ENCODE results near the gene ODAD2.
"Not testable (repeated sequence)": the region's sequence is repeated elsewhere in the genome, so short reads cannot be mapped to it uniquely, and the experiment has no call there.

ODAD2 gene

GRCh38 chr10:27989357-27989756 is 9.5 kb downstream of the ODAD2 start:
- H3K36me3 Mint-ChIP-seq; DNase-seq (ENCODE audit: low spot score in 2 of 2); H3K27ac Mint-ChIP-seq; H3K4me3 Mint-ChIP-seq; ATAC-seq; H3K4me1 Mint-ChIP-seq; H3K9me3 Mint-ChIP-seq: not testable (repeated sequence)

GRCh38 chr10:27986821-27987220 is 12.1 kb downstream of the ODAD2 start:
- H3K36me3 Mint-ChIP-seq, result no peaks in the 10 kb centered on the region
- no peaks in the 10 kb centered on the region for H3K4me1 Mint-ChIP-seq
- no peak overlapping the region for H3K4me3 Mint-ChIP-seq
- no peaks in the 10 kb centered on the region for H3K9me3 Mint-ChIP-seq
- H3K27ac Mint-ChIP-seq, result no peak overlapping the region
- DNase-seq (ENCODE audit: low spot score in 2 of 2) (no peak), ATAC-seq (no peak)

- H3K4me1 Mint-ChIP-seq, result no peaks in the 10 kb centered on the region
- H3K4me3 Mint-ChIP-seq, result no peak overlapping the region
- no peaks in the 10 kb centered on the region for H3K9me3 Mint-ChIP-seq
- ATAC-seq (peak; percentile 43), DNase-seq (ENCODE audit: low spot score in 2 of 2) (no peak)
- no peak overlapping the region for H3K27ac Mint-ChIP-seq
- H3K36me3 Mint-ChIP-seq, result no peaks in the 10 kb centered on the region
These were observed 15.9 kb downstream of the ODAD2 start for GRCh38 chr10:27982875-27983543.

GRCh38 chr10:27981744-27982143 is 17.1 kb downstream of the ODAD2 start:
- no peak for ATAC-seq
- Mint-ChIP-seq H3K9me3 (no peaks in the 10 kb centered on the region), H3K4me3 (no peak overlapping the region), H3K36me3 (no peaks in the 10 kb centered on the region), H3K4me1 (no peaks in the 10 kb centered on the region), H3K27ac (no peak overlapping the region)
- no peak for DNase-seq (ENCODE audit: low spot score in 2 of 2)

GRCh38 chr10:27970795-27971194 is 28.1 kb downstream of the ODAD2 start:
- H3K4me1 Mint-ChIP-seq; DNase-seq (ENCODE audit: low spot score in 2 of 2); ATAC-seq; H3K4me3 Mint-ChIP-seq; H3K36me3 Mint-ChIP-seq; H3K27ac Mint-ChIP-seq; H3K9me3 Mint-ChIP-seq: not testable (repeated sequence)

GRCh38 chr10:27969931-27970330 is 28.9 kb downstream of the ODAD2 start:
- not testable (repeated sequence) for DNase-seq (ENCODE audit: low spot score in 2 of 2); H3K9me3 Mint-ChIP-seq; H3K4me3 Mint-ChIP-seq; H3K36me3 Mint-ChIP-seq; ATAC-seq; H3K27ac Mint-ChIP-seq; H3K4me1 Mint-ChIP-seq

GRCh38 chr10:27959093-27959715 is 39.7 kb downstream of the ODAD2 start:
- Mint-ChIP-seq H3K4me3 (peak overlapping the region; percentile 30), H3K4me1 (peaks cover 21% of the 10 kb centered on the region), H3K9me3 (no peaks in the 10 kb centered on the region), H3K36me3 (no peaks in the 10 kb centered on the region), H3K27ac (no peak overlapping the region)
- ATAC-seq, result no peak
- DNase-seq (ENCODE audit: low spot score in 2 of 2), result no peak

- ATAC-seq; DNase-seq (ENCODE audit: low spot score in 2 of 2); H3K27ac Mint-ChIP-seq; H3K36me3 Mint-ChIP-seq; H3K9me3 Mint-ChIP-seq: not testable (repeated sequence)
- H3K4me3 Mint-ChIP-seq, result peak overlapping the region; percentile 30
- H3K4me1 Mint-ChIP-seq, result peaks cover 21% of the 10 kb centered on the region
These were observed 40.5 kb downstream of the ODAD2 start for GRCh38 chr10:27958383-27958782.

GRCh38 chr10:27950242-27950564 is 48.7 kb downstream of the ODAD2 start:
- H3K36me3 Mint-ChIP-seq, result no peaks in the 10 kb centered on the region
- H3K4me1 Mint-ChIP-seq, result no peaks in the 10 kb centered on the region
- H3K9me3 Mint-ChIP-seq, result no peaks in the 10 kb centered on the region
- ATAC-seq, result no peak
- H3K27ac Mint-ChIP-seq, result no peak overlapping the region
- no peak for DNase-seq (ENCODE audit: low spot score in 2 of 2)
- H3K4me3 Mint-ChIP-seq, result no peak overlapping the region

- ATAC-seq (no peak), DNase-seq (ENCODE audit: low spot score in 2 of 2) (no peak)
- H3K27ac Mint-ChIP-seq, result no peak overlapping the region
- no peaks in the 10 kb centered on the region for H3K36me3 Mint-ChIP-seq
- H3K4me3 Mint-ChIP-seq, result no peak overlapping the region
- H3K4me1 Mint-ChIP-seq, result no peaks in the 10 kb centered on the region
- no peaks in the 10 kb centered on the region for H3K9me3 Mint-ChIP-seq
These were observed 49.2 kb downstream of the ODAD2 start for GRCh38 chr10:27949528-27950241.

GRCh38 chr10:27948186-27948585 is 50.7 kb downstream of the ODAD2 start:
- ATAC-seq (no peak), DNase-seq (ENCODE audit: low spot score in 2 of 2) (no peak)
- no peaks in the 10 kb centered on the region for H3K36me3 Mint-ChIP-seq
- no peak overlapping the region for H3K27ac Mint-ChIP-seq
- no peaks in the 10 kb centered on the region for H3K4me1 Mint-ChIP-seq
- H3K4me3 Mint-ChIP-seq, result no peak overlapping the region
- no peaks in the 10 kb centered on the region for H3K9me3 Mint-ChIP-seq

GRCh38 chr10:27947540-27947939 is 51.3 kb downstream of the ODAD2 start:
- no peaks in the 10 kb centered on the region for H3K9me3 Mint-ChIP-seq
- no peaks in the 10 kb centered on the region for H3K36me3 Mint-ChIP-seq
- DNase-seq (ENCODE audit: low spot score in 2 of 2), result no peak
- no peak for ATAC-seq
- no peak overlapping the region for H3K4me3 Mint-ChIP-seq
- H3K27ac Mint-ChIP-seq, result no peak overlapping the region
- no peaks in the 10 kb centered on the region for H3K4me1 Mint-ChIP-seq

- H3K27ac Mint-ChIP-seq, result no peak overlapping the region
- DNase-seq (ENCODE audit: low spot score in 2 of 2), result no peak
These were observed 54.9 kb downstream of the ODAD2 start for GRCh38 chr10:27944005-27944404.

GRCh38 chr10:27914888-27915287 is 84.0 kb downstream of the ODAD2 start:
- Mint-ChIP-seq H3K4me3 (no peak overlapping the region), H3K9me3 (no peaks in the 10 kb centered on the region), H3K27ac (no peak overlapping the region), H3K4me1 (no peaks in the 10 kb centered on the region), H3K36me3 (no peaks in the 10 kb centered on the region)
- no peak for ATAC-seq
- no peak for DNase-seq (ENCODE audit: low spot score in 2 of 2)

More at GRCh38 chr10:27944005-27944404, 54.9 kb downstream of the ODAD2 start:
- Mint-ChIP-seq H3K36me3 (no peaks in the 10 kb centered on the region), H3K4me1 (no peaks in the 10 kb centered on the region), H3K9me3 (no peaks in the 10 kb centered on the region), H3K4me3 (no peak overlapping the region)
- ATAC-seq, result no peak

- H3K9me3 Mint-ChIP-seq, result no peaks in the 10 kb centered on the region
- H3K36me3 Mint-ChIP-seq, result no peaks in the 10 kb centered on the region
- ATAC-seq (no peak), DNase-seq (ENCODE audit: low spot score in 2 of 2) (no peak)
- no peak overlapping the region for H3K4me3 Mint-ChIP-seq
- no peaks in the 10 kb centered on the region for H3K4me1 Mint-ChIP-seq
- H3K27ac Mint-ChIP-seq, result no peak overlapping the region
These were observed 86.6 kb downstream of the ODAD2 start for GRCh38 chr10:27912231-27912630.

GRCh38 chr10:27911539-27911938 is 87.3 kb downstream of the ODAD2 start:
- Mint-ChIP-seq H3K36me3 (no peaks in the 10 kb centered on the region), H3K9me3 (no peaks in the 10 kb centered on the region), H3K4me3 (no peak overlapping the region), H3K4me1 (no peaks in the 10 kb centered on the region), H3K27ac (no peak overlapping the region)
- DNase-seq (ENCODE audit: low spot score in 2 of 2) (no peak), ATAC-seq (no peak)

All from stimulated activated effector memory CD8-positive, alpha-beta T cell treated with anti-CD3 and anti-CD28 coated beads, Interleukin-12 subunit alpha, Interleukin-12 subunit beta, amount 100 ng/mL, for 72 hours (primary cell).